HK-2 (cell line): ENCODE results near the gene ADCY4.

Source experiments
- DNase-seq: peaks from one replicate; pipeline ENCODE4 v3.0.0-alpha.2; 2018; ENCODE audit not compliant: unreplicated experiment

Gene ADCY4

GRCh38 chr14:24338843-24339242, 4.0 kb upstream of the ADCY4 start:
- no peak for DNase-seq

GRCh38 chr14:24337824-24338175, 2.9 kb upstream of the ADCY4 start:
- no peak for DNase-seq

DNA sequence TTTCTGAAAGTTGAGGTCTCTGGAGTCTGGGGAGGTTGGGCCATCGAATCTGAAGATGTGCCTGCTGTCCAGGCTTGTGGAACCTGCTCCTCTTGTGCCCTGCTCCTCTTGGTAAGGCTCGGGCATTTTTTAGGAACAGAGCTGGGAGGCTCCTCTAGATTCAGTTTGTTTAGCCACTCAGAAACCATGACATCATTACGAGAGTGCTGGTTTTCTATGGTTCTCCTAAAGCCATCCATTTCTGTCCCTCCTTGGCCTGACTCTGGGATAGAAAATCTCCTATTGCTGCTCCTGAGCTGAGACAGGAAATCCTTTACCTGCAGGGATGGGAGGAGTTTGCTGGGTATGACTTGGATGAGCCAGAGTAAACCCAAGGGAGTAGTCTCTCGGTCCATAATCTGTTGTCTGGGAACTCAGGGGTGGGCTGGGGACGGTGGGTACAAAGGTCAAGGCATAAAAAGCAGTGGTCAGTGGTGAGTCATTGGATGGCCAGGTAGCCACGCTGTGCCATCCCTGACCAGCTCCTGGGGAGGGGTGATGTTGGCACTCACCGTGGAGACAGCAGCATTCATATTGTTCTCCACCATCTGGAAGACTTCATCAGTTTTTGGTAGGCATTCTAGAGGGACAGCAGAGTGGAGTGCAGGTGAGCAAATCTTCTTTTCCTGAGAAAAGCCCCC, 2.4 kb upstream of the ADCY4 start:
- no peak for DNase-seq

DNA sequence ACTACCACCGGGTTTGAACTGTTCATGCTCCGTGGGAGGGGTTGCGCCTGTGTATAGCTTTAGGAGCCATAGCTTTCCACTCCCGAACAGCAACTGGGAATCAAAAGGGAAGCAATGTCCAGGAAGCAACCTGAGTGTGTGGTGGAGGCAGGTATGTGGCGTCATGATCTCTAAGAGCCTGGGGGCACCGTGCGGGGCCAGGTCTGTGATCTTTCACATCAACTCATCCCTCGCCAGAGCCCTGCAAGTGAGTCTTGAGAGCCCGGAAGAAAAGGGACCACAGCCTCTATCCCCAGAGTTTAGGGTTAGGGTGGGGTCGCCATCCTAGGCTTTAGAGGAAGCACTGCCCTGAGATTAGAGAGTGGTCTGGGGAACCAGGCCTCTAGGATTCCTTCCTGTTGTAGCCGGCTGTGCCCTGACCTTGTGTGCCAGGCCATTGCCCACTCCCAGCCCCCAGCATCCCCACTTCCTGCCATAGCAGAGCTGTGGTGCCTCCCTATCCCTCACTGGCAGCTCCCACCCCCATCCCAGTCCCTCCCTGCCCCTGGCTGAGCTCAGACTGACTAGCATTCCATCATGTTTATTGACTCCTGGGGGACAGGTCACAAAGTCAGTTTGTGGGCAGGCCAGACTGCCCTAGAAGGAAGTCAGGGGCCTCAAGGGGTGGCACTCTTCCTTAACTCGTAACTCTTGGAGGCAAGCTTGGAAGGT, 745 bp upstream of the ADCY4 start:
- DNase-seq, result no peak

GRCh38 chr14:24332268-24332993, 2.4 kb downstream of the ADCY4 start:
- peak; percentile 31 for DNase-seq

DNA sequence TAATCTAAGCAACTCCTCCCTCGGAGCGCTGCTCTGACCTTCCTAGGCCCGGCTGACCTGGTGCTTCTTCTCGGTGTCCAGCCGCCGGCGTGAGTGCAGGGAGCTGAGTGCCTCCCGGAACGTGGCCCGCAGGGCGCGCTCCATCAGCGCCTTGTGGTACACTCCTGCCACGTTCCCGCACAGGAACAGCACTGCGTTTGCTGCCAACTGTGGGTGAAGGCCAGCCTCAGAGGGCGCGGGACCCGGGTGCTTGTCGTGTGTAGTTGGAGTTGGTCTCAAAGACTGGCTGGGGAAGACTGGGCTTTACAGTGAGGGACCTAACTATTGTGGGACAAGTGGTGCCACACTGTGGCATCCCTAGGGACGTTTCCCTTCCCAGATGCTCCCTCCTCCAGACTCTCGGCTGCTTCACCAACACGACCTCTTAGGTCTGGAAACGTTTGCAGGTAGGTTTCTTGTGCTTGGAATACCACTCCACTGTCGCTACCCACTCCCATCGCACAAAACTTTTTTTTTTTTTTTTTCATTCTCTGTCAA, 3.1 kb downstream of the ADCY4 start:
- no peak for DNase-seq

GRCh38 chr14:24330973-24331674, 3.7 kb downstream of the ADCY4 start:
- no peak for DNase-seq

- no peak for DNase-seq
Measured at GRCh38 chr14:24329736-24330135, 5.1 kb downstream of the ADCY4 start.

DNA sequence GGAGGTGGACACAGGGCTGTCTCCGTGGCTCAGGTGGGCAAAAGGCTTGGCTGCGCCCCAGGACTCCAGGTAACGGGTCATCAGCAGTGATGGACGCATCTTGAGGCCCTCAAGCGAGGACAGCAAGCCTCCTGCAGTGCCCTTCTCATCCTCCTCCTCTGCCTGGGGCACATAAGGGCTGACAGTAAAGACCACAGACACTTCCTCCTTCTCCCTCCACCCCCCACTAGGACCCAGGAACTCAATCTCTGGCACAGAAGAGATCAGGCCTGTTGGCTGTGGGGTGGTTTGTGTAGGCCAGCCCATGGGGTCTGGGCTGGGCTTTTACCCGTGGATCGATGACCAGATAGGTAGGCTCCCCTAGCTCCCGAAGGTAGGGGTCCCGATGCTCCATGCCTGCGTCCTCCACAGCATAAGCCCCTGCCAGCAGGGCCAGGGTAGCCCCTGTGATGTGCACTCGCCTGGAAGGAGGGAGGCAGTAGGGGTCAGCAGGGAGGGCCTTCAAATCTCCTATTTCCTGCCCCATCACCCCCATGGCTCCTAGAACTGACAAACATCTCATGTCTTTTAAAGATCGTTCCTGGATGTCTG, 5.7 kb downstream of the ADCY4 start:
- DNase-seq, result no peak

- DNase-seq, result peak; percentile 20
Measured at GRCh38 chr14:24327914-24328313, 7.0 kb downstream of the ADCY4 start.

GRCh38 chr14:24327303-24327702, 7.6 kb downstream of the ADCY4 start:
- DNase-seq, result no peak

DNA sequence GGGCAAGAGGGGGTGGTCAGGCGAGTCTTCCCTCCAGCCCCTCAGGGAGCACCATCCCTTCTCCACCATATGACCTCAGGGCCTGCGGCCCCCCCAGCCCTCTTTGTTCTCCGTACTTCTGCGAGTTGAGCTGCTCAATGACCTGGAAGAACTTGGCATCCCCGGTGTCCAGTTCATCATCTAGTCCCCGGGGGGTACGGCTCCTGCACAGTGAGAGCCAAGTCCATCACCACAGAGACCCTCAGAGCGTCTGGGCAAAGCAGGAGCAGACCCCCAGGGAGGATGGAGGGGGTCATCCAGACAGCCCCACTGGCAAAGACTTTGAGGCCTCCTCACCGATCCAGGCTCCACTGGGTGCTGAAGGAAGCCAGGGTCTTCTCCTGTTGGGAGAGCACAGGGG, 8.9 kb downstream of the ADCY4 start:
- DNase-seq, result no peak

DNA sequence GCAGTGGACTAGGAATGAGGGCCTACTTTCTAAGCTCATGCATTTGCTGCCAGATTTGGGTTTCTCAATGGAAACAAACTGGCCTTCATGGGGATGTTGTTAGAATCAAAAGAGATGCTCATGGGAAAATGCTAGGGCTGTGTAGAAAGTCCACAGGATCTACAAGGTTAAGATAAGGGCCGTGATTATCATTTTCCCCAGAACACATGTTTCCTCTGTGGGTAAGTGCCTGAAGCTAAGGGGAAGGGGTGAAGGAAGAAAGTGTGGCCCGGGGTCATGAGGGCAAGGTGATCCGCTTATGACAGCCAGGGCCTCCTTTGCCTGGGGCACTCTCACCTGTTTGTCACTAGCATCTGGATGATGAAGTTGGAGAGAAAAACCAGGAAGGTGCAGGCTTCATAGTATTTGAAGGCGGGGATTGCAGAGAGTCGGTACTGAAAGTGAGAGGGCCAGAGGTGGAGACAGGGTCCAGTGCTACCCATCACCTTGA, 9.8 kb downstream of the ADCY4 start:
- DNase-seq, result no peak

GRCh38 chr14:24324024-24324423, 10.8 kb downstream of the ADCY4 start:
- DNase-seq, result no peak

DNA sequence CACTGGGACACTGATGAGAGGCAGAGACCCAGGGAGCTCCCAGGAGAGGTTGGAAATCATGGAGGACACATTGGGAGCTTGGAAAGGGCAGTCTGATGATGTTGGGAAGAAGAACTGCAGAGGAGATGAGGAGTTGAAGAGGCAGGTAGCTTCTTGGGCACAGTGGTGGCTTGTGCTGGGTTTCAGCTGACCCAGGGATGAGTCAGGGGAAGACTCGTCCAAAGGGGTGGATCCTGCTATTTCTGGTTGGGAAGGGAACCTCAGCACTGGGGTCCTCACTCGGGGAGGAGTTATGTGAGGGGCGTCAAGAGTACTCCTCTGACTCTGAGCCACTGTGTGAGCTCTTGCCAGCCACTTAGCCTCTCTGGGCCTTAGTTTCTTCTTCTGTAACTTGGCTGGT, 11.5 kb downstream of the ADCY4 start:
- no peak for DNase-seq

- DNase-seq, result no peak
Measured at GRCh38 chr14:24322672-24323071, 12.2 kb downstream of the ADCY4 start.

- DNase-seq, result no peak
Measured at GRCh38 chr14:24321212-24321975, 13.5 kb downstream of the ADCY4 start.

- DNase-seq, result no peak
Measured at GRCh38 chr14:24317141-24317928, 17.5 kb downstream of the ADCY4 start.

DNA sequence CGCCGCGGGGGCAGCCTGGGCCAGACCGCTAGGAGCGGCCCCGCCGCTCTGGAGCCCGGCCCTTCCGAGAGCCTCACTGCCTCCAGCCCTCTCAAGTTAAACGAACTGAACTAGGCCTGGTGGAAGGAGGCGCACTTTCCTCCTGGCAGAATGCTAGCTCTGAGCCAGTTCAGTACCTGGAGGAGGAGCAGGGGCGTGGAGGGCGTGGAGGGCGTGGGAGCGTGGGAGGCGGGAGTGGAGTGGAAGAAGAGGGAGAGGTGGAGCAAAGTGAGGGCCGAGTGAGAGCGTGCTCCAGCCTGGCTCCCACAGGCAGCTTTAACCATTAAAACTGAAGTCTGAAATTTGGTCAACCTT, 18.3 kb downstream of the ADCY4 start:
- DNase-seq, result no peak
